H1 (cell line): ENCODE data around the gene OSCAR. TPM values are rescaled to one million over a fixed set of nuclear protein-coding genes. Genes with fewer than 3 reads are reported as not detected.

Source experiments
- CTCF ChIA-PET: fragments of 300-600 bp; sonication (Branson Sonifier 250); formaldehyde crosslinking; loops from one replicate; lab custom pipeline; 2021; ENCODE audit not compliant: partially characterized antibody; lab: Charles Lee
- POLR2A ChIA-PET: fragments of 300-600 bp; sonication (Branson Sonifier 250); formaldehyde crosslinking; loops from one replicate; lab custom pipeline; 2021; ENCODE audit warnings: inconsistent platforms; ENCODE audit not compliant: partially characterized antibody; lab: Charles Lee
- DNase-seq, 2 experiments: peaks; one replicate each; pipeline versions ENCODE4 v3.0.0 to v3.0.0-alpha.2; 2010 to 2022; ENCODE audit warnings: low spot score in 2 of 2, low read depth in 1 of 2, mixed read lengths in 1 of 2
- FAIRE-seq: peaks from 2 replicates; lab custom pipeline; 2011; peaks lifted over from hg19 to GRCh38; lab: Jason Lieb, UNC
- H2AFZ ChIP-seq: 2 replicates; pipeline ENCODE4 v1.8.1; 2012; ENCODE audit warnings: low read length, inconsistent platforms
- H2AK5ac ChIP-seq: 2 replicates; pipeline ENCODE4 v1.6.1; 2013; ENCODE audit warnings: low read depth, low read length
- H2BK120ac ChIP-seq: replicated peaks from 2 replicates; pipeline ENCODE3; 2013; ENCODE audit warnings: low read depth, low read length, inconsistent platforms
- H2BK12ac ChIP-seq: 2 replicates; pipeline ENCODE4 v1.6.1; 2013; ENCODE audit warnings: low read depth, low read length
- H2BK15ac ChIP-seq: 2 replicates; pipeline ENCODE4 v1.6.1; 2013; ENCODE audit warnings: low read length
- H2BK20ac ChIP-seq: 2 replicates; pipeline ENCODE4 v1.6.1; 2013; ENCODE audit warnings: low read length
- H2BK5ac ChIP-seq: 2 replicates; pipeline ENCODE4 v1.6.1; 2013; ENCODE audit warnings: low read depth, low read length
- H3K14ac ChIP-seq: 2 replicates; pipeline ENCODE4 v1.6.1; 2013; ENCODE audit warnings: inconsistent platforms; ENCODE audit not compliant: insufficient read length
- H3K18ac ChIP-seq: 2 replicates; pipeline ENCODE4 v1.6.1; 2013; ENCODE audit warnings: low read length; ENCODE audit errors: extremely low read depth
- H3K23ac ChIP-seq: 2 replicates; pipeline ENCODE4 v1.6.1; 2013; ENCODE audit warnings: inconsistent platforms; ENCODE audit not compliant: insufficient read length
- H3K23me2 ChIP-seq: 2 replicates; pipeline ENCODE4 v1.6.1; 2013; ENCODE audit warnings: low read depth, low read length
- H3K27ac ChIP-seq: 2 replicates; pipeline ENCODE4 v1.6.1; 2011; ENCODE audit warnings: low read depth, low read length, inconsistent platforms
- H3K27me3 ChIP-seq, 4 experiments: replicated peaks in 1 of 4; 1 replicate in 1 of 4; 2 replicates in 3 of 4; pipeline versions ENCODE4 v1.6.1 to v1.8.1; 2011 to 2013; ENCODE audit warnings: low read length in 3 of 4, mild to moderate bottlenecking in 3 of 4, inconsistent platforms in 2 of 4, mixed read lengths in 2 of 4, moderate library complexity in 1 of 4; ENCODE audit not compliant: control insufficient read depth in 3 of 4, insufficient read depth in 3 of 4; ENCODE audit errors: extremely low read depth in 1 of 4
- H3K36me3 ChIP-seq, 4 experiments: 2 replicates each; pipeline versions ENCODE4 v1.6.1 to v1.8.1; 2011 to 2013; ENCODE audit warnings: mild to moderate bottlenecking in 4 of 4, low read length in 3 of 4, moderate library complexity in 2 of 4, control low read depth in 1 of 4, inconsistent platforms in 1 of 4; ENCODE audit not compliant: insufficient read depth in 4 of 4, control insufficient read depth in 2 of 4
- H3K4ac ChIP-seq: replicated peaks from 2 replicates; pipeline ENCODE3; 2013; ENCODE audit warnings: low read length, low read depth, mixed read lengths, inconsistent platforms; ENCODE audit not compliant: insufficient read length
- H3K4me1 ChIP-seq, 4 experiments: replicated peaks in 1 of 4; 1 replicate in 1 of 4; 2 replicates in 3 of 4; pipeline versions ENCODE4 v1.6.1 to v1.8.1; 2011 to 2013; ENCODE audit warnings: low read length in 3 of 4, inconsistent platforms in 2 of 4, mixed read lengths in 1 of 4; ENCODE audit not compliant: insufficient read depth in 4 of 4, control insufficient read depth in 3 of 4
- H3K4me2 ChIP-seq, 2 experiments: 2 replicates each; pipeline versions ENCODE4 v1.6.1 to v1.8.1; 2011 to 2013; ENCODE audit warnings: low read depth in 2 of 2, low read length in 2 of 2, control low read depth in 1 of 2, inconsistent platforms in 1 of 2, mild to moderate bottlenecking in 1 of 2; ENCODE audit not compliant: insufficient read depth in 1 of 2
- H3K4me3 ChIP-seq, 4 experiments: fragments of 200-600, 300-600 bp in 1 of 4; sonication (generic), shearing (Covaris generic), sonication (Bioruptor Twin) in 1 of 4; 2 replicates each; pipeline versions ENCODE4 v1.5.1 to v1.8.1; 2011 to 2016; ENCODE audit warnings: low read length in 4 of 4, low read depth in 3 of 4, control low read depth in 2 of 4, inconsistent platforms in 2 of 4, mild to moderate bottlenecking in 2 of 4, mixed read lengths in 1 of 4, moderate library complexity in 1 of 4; ENCODE audit not compliant: insufficient read depth in 2 of 4; ENCODE audit errors: extremely low read depth in 1 of 4
- H3K56ac ChIP-seq: replicated peaks from 2 replicates; pipeline ENCODE3; 2013; ENCODE audit warnings: low read depth, mild to moderate bottlenecking, mixed read lengths, low read length, inconsistent platforms; ENCODE audit not compliant: insufficient read length
- H3K79me1 ChIP-seq: 2 replicates; pipeline ENCODE4 v1.6.1; 2013; ENCODE audit warnings: low read depth, low read length, control low read depth
- H3K79me2 ChIP-seq, 2 experiments: 2 replicates each; pipeline versions ENCODE4 v1.6.1 to v1.8.1; 2012 to 2013; ENCODE audit warnings: low read length in 2 of 2, mild to moderate bottlenecking in 2 of 2, inconsistent platforms in 1 of 2; ENCODE audit not compliant: insufficient read depth in 2 of 2, control insufficient read depth in 1 of 2
- H3K9ac ChIP-seq, 4 experiments: replicated peaks in 1 of 4; 1 replicate in 1 of 4; 2 replicates in 3 of 4; pipeline versions ENCODE4 v1.6.1 to v1.8.1; 2011 to 2013; ENCODE audit warnings: low read depth in 3 of 4, low read length in 3 of 4, control low read depth in 2 of 4, mild to moderate bottlenecking in 2 of 4, moderate library complexity in 2 of 4, inconsistent platforms in 1 of 4; ENCODE audit errors: extremely low read depth in 1 of 4
- H3K9me3 ChIP-seq, 2 experiments: 2 replicates each; pipeline versions ENCODE4 v1.6.1 to v1.8.1; 2012 to 2013; ENCODE audit warnings: mild to moderate bottlenecking in 2 of 2, moderate library complexity in 2 of 2, control low read depth in 1 of 2, inconsistent platforms in 1 of 2, low read depth in 1 of 2, low read length in 1 of 2, mixed read lengths in 1 of 2; ENCODE audit not compliant: insufficient read depth in 2 of 2
- H4K20me1 ChIP-seq, 2 experiments: replicated peaks in 1 of 2; 2 replicates each; pipeline versions ENCODE3 to v1.8.1; 2011 to 2013; ENCODE audit warnings: inconsistent platforms in 2 of 2, low read length in 2 of 2, mild to moderate bottlenecking in 1 of 2; ENCODE audit not compliant: insufficient read depth in 2 of 2, control insufficient read depth in 1 of 2
- H4K5ac ChIP-seq: 2 replicates; pipeline ENCODE4 v1.6.1; 2013; ENCODE audit warnings: low read length, low read depth, mixed read lengths, inconsistent platforms; ENCODE audit not compliant: insufficient read length
- H4K8ac ChIP-seq: 2 replicates; pipeline ENCODE4 v1.8.0; 2013; ENCODE audit warnings: mild to moderate bottlenecking, moderate library complexity, low read length, inconsistent platforms; ENCODE audit not compliant: insufficient read depth; ENCODE audit errors: extremely low read depth
- H4K91ac ChIP-seq: replicated peaks from 2 replicates; pipeline ENCODE3; 2013; ENCODE audit warnings: low read length, mixed read lengths, inconsistent platforms; ENCODE audit not compliant: insufficient read length
- HDAC2 ChIP-seq, 2 experiments: fragments of 300-600 bp in 1 of 2; sonication (generic) in 1 of 2; IDR thresholded peaks; 2 replicates each; pipeline ENCODE4 v1.6.1; 2011 to 2012; ENCODE audit warnings: low read depth in 2 of 2, low read length in 2 of 2, mild to moderate bottlenecking in 2 of 2, moderate library complexity in 2 of 2, borderline replicate concordance in 1 of 2, inconsistent platforms in 1 of 2
- JUND ChIP-seq: IDR thresholded peaks from 2 replicates; pipeline ENCODE4 v1.6.1; 2011; ENCODE audit warnings: mild to moderate bottlenecking, improper control_type of control experiment, low read length
- NANOG ChIP-seq: IDR thresholded peaks from 2 replicates; pipeline ENCODE4 v1.6.1; 2011; ENCODE audit warnings: low read length, low read depth, mild to moderate bottlenecking, inconsistent platforms; ENCODE audit not compliant: insufficient read depth, poor library complexity, severe bottlenecking
- RFX5 ChIP-seq: IDR thresholded peaks from 2 replicates; pipeline ENCODE4 v1.6.1; 2011; ENCODE audit warnings: low read depth, low read length, improper control_type of control experiment, borderline replicate concordance
- WGBS, 2 experiments: shearing (Covaris generic) in 1 of 2; methylation state at CpG; one replicate each; pipeline versions ENCODE4 v1.1.6 to v1.1.7; 2013 to 2015; ENCODE audit warnings: low lambda C conversion rate in 2 of 2, mixed read lengths in 2 of 2, inconsistent platforms in 1 of 2, low coverage in 1 of 2, missing lambda C conversion rate in 1 of 2; ENCODE audit not compliant: insufficient replicate concordance in 2 of 2, insufficient coverage in 1 of 2, insufficient read length in 1 of 2; ENCODE audit errors: extremely low coverage in 1 of 2, missing lambda C conversion rate in 1 of 2; 5-methylcytosine and 5-hydroxymethylcytosine counted together
- polyA plus RNA-seq, 7 experiments: library from polyadenylated mRNA; depleted of rRNA in 3 of 7; stranded (reverse) in 5 of 7; unstranded in 2 of 7; fragments of >200 nt in 5 of 7; fragments of 200-250 nt in 2 of 7; gene quantifications; 1 replicate in 5 of 7; 2 replicates in 1 of 7; 4 replicates in 1 of 7; pipeline versions ENCODE4 v1.2.1 to v1.2.3, GENCODE V29; 2011 to 2013; ENCODE audit warnings: missing spikeins in 2 of 7, mixed read lengths in 2 of 7
- total RNA-seq: library from RNA; stranded (reverse); fragmentation: NEBNext Ultra II Directional; extraction: Animal tissue kit (Norgen Biotek cat#: 25700); gene quantifications from 2 replicates; pipeline ENCODE4 v1.2.1, GENCODE V29; 2021

OSCAR gene
- total and polyA plus RNA-seq, 2 of the 8 experiments (the other 6 are each of a cell fraction or from before 2014, with no cell fraction given) = 1.1 TPM

- peaks cover 2 to 13% (median 7%) of the 10 kb centered on the region in 4 experiments; a peak in 5 of 8 replicates for H3K36me3 ChIP-seq
- 0 out of 2 replicates have a peak overlapping the region, but pooled peaks have one; percentile 29 for H3K27ac ChIP-seq
- H4K5ac ChIP-seq = no peak overlapping the region
- peak overlapping the region; percentile 66 to 84 (median 72) for H3K4me3 ChIP-seq
- peaks cover 24 to 34% of the 10 kb centered on the region in 2 experiments for H3K79me2 ChIP-seq
- H3K23me2 ChIP-seq = peaks cover 17% of the 10 kb centered on the region
- H3K56ac ChIP-seq = no peak overlapping the region
- H3K14ac ChIP-seq = no peak overlapping the region
- no peaks in the 10 kb centered on the region for H3K27me3 ChIP-seq
- WGBS, 2 experiments = 4% methylated on average over 30 of the region's 30 CpGs; no CpG with 5 or more reads in 1 of the 2 experiments
- H2BK12ac ChIP-seq = no peak overlapping the region
- H3K4me1 ChIP-seq = peaks cover 0 to 26% (median 7%) of the 10 kb centered on the region in 4 experiments; a peak in 5 of 7 replicates
- H3K18ac ChIP-seq = no peak overlapping the region
- H2BK20ac ChIP-seq = no peak overlapping the region
- peak overlapping the region; percentile 53 for H2AFZ ChIP-seq
- H3K9me3 ChIP-seq = peaks cover 3 to 10% of the 10 kb centered on the region in 2 experiments; a peak in 3 of 4 replicates
- H2AK5ac ChIP-seq = no peak overlapping the region
- no peak overlapping the region for H2BK15ac ChIP-seq
- FAIRE-seq = no peak
- no peak overlapping the region for H4K91ac ChIP-seq
- H3K4ac ChIP-seq = no peak overlapping the region
- H3K23ac ChIP-seq = no peak overlapping the region
- DNase-seq = no peak
- H2BK120ac ChIP-seq = no peak overlapping the region
- POLR2A ChIA-PET = interaction anchor here (0.5 to 15.7 kb wide), 17 partner anchors 13 to 994 kb away, joined by 3 to 348 read pairs (median 5); partner anchors contain the start of genes LENG1, MBOAT7, PRPF31 and RPS9
- no peak for TF ChIP-seq RFX5
- TF ChIP-seq JUND = no peak
- TF ChIP-seq HDAC2 (IDR thresholded peaks at IDR 0.05; ENCODE audit: borderline replicate concordance in 1 of 2, low read depth in 2 of 2, low read length in 2 of 2) = no peak
- no peak for TF ChIP-seq NANOG
- CTCF ChIA-PET = interaction anchor here (0.9 to 1.9 kb wide), 4 partner anchors 19 to 316 kb away, joined by 3 to 8 read pairs (median 3); no protein-coding TSS in a partner anchor
- no peak overlapping the region for H4K8ac ChIP-seq
- peak overlapping the region in 2 of 4 experiments; percentile 44 to 68; a peak in 5 of 7 replicates for H3K9ac ChIP-seq
- H3K79me1 ChIP-seq = peaks cover 16% of the 10 kb centered on the region
- peak overlapping the region; percentile 61; the same call in 1 of the 2 replicates for H2BK5ac ChIP-seq
- H3K4me2 ChIP-seq = peak overlapping the region; percentile 85 to 99
- H4K20me1 ChIP-seq = peaks cover 18 to 25% of the 10 kb centered on the region in 2 experiments
These were observed 35.7 kb upstream of the OSCAR start for GRCh38 chr19:54136086-54136863.
